ENCODE data around the gene POMGNT2. TPM values are rescaled to one million over a fixed set of nuclear protein-coding genes. Genes with fewer than 3 reads are reported as not detected.
"Not testable (repeated sequence)": the region's sequence is repeated elsewhere in the genome, so short reads cannot be mapped to it uniquely, and the experiment has no call there.

The POMGNT2 gene
- total and polyA plus RNA-seq, 2 donors = 15.6 to 39.8 TPM

DNA sequence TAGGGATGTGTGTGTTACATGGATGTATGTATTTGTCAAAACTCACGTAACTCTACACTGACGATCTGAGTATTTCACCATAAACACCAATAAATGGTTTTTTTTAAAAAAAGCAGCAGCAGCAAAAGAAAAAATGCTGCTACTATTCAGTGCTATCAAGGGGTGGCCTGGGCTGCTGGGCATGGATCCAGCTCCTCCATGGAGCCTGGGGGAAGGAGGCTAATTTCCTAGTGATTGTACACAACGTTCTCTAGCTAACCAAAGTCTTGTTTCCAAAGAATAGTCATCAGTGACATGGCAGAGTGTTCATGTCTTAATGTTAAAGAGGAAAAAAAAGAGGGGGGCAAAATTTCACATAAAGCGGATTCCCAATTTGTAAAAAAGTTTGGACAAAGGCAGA is 29.0 kb downstream of the POMGNT2 start:
- no peak for DNase-seq (ENCODE audit: extremely low spot score)
- H3K27ac ChIP-seq (ENCODE audit: low read depth) = no peak overlapping the region
- 66% methylated on average over 4 of the region's 4 CpGs for WGBS
- no peaks in the 10 kb centered on the region for H3K4me1 ChIP-seq (ENCODE audit: insufficient read depth)
- no peaks in the 10 kb centered on the region for H3K36me3 ChIP-seq (ENCODE audit: insufficient read depth)
- H3K4me3 ChIP-seq (ENCODE audit: low read depth, low read length) = no peak overlapping the region

DNA sequence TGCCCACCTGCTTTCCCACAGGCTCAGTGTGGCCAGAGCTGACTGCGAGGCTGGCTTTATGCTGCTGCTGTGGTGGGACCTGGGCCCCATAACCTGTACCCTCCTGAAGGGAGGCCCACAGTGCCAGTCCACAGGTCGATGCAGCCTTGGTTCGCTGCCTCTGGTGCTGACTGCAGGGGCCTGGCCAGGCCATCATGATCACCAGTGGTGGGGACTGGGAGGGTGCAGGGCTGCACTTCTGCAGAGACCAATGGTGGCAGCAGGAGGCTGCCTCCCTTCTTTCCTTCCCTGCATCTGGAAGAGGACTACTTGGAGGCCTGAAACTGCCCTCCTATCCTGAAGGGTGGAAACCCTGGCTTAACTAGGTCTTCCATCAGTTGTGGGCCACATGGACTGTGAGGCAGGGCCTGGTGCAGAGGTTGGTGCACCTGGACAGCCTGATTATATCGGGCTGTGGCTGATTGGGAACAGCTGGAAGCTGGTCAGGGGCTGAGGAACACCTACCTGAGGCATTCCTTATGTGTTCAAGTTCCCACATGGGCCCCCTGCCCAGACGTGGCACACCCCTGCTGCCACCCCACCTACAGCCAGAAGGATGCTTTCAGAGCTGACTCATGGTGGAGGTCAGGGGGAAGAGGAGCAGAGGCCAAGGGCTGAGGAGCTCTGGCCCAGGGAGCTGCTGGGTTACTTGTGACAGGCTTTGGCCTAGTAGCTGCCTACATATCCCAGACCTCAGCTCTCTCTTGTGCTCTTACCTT is 29.8 kb downstream of the POMGNT2 start:
- no peak overlapping the region for H3K27ac ChIP-seq (ENCODE audit: low read depth)
- no peaks in the 10 kb centered on the region for H3K4me1 ChIP-seq (ENCODE audit: insufficient read depth)
- DNase-seq (ENCODE audit: extremely low spot score) = no peak
- H3K4me3 ChIP-seq (ENCODE audit: low read depth, low read length) = no peak overlapping the region
- WGBS = 72% methylated on average over 5 of the region's 5 CpGs
- no peaks in the 10 kb centered on the region for H3K36me3 ChIP-seq (ENCODE audit: insufficient read depth)

GRCh38 chr3:43074901-43075689 is 30.8 kb downstream of the POMGNT2 start:
- WGBS = 90% methylated on average over 5 of the region's 5 CpGs
- no peak overlapping the region for H3K27ac ChIP-seq (ENCODE audit: low read depth)

DNA sequence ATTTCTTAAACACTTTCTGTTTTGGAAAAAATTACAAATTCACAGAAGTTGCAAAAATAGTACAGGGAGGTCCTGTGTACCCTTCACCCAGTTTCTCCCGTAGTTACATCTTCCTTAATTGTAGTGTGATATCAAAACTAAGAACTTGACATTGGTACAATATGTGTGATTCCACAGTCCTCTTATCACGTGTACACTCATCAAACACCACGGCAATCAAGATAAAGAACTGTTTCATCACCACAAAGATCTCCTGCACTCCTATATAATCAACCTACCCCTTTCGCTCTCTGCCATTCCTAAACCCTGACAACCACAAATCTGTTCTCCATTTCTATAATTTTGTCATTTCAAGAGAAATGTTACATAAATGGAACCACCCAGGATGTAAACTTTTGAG is 31.4 kb downstream of the POMGNT2 start:
- 65% methylated on average over 4 of the region's 4 CpGs for WGBS
- no peak overlapping the region for H3K27ac ChIP-seq (ENCODE audit: low read depth)
- no peaks in the 10 kb centered on the region for H3K36me3 ChIP-seq (ENCODE audit: insufficient read depth)
- no peak overlapping the region for H3K4me3 ChIP-seq (ENCODE audit: low read depth, low read length)
- DNase-seq (ENCODE audit: extremely low spot score) = no peak
- H3K4me1 ChIP-seq (ENCODE audit: insufficient read depth) = no peaks in the 10 kb centered on the region

More at GRCh38 chr3:43074901-43075689, 30.8 kb downstream of the POMGNT2 start:
- Histone ChIP-seq H3K36me3 (ENCODE audit: insufficient read depth) (no peaks in the 10 kb centered on the region), H3K4me1 (ENCODE audit: insufficient read depth) (no peaks in the 10 kb centered on the region), H3K4me3 (ENCODE audit: low read depth, low read length) (no peak overlapping the region)
- no peak for DNase-seq (ENCODE audit: extremely low spot score)

- H3K27ac ChIP-seq (ENCODE audit: low read depth) = no peak overlapping the region
- no peak for DNase-seq (ENCODE audit: extremely low spot score)
- H3K4me3 ChIP-seq (ENCODE audit: low read depth, low read length) = no peak overlapping the region
- H3K4me1 ChIP-seq (ENCODE audit: insufficient read depth) = no peaks in the 10 kb centered on the region
- no peaks in the 10 kb centered on the region for H3K36me3 ChIP-seq (ENCODE audit: insufficient read depth)
- WGBS = 81% methylated on average over 5 of the region's 5 CpGs
Measured at GRCh38 chr3:43073836-43074220, 32.1 kb downstream of the POMGNT2 start.

DNA sequence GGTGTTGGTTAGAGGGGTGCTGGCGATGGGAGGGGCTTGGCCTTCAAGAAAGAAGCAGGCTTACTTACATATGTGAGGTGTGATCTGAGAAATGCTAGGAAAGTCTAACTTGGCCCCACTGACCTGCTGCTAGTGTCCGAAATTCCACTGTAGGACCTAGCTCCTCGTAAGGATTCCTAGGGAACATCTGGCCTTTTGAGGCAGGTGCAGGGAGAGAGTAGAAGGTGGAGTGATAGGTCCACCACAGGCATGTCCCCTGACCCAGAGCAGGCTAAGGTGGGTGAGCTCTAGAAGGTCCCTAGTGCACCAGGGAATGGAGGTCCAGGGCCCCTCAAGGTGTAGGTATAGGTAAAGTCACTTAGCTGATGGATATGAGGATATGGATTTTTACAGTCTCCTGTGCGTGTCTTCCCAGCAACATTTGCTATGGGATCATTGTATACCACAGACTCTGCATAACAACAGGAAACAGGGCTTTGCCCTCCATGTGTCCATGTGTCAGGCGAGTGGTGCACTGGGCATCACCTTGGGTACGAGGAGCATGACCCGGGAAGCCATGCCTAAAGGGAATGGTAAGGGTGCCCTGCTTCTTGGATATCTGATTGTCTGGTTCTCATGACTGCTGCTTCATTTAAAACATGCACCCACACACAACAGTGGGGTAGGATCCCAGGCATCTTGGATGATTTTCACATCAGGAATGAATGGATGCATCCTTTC is 32.6 kb downstream of the POMGNT2 start:
- 89% methylated on average over 7 of the region's 7 CpGs for WGBS
- Histone ChIP-seq H3K27ac (ENCODE audit: low read depth) (no peak overlapping the region), H3K4me1 (ENCODE audit: insufficient read depth) (no peaks in the 10 kb centered on the region), H3K4me3 (ENCODE audit: low read depth, low read length) (no peak overlapping the region), H3K36me3 (ENCODE audit: insufficient read depth) (no peaks in the 10 kb centered on the region)
- no peak for DNase-seq (ENCODE audit: extremely low spot score)

GRCh38 chr3:43072361-43072760 is 33.5 kb downstream of the POMGNT2 start:
- no peak for DNase-seq (ENCODE audit: extremely low spot score)
- WGBS = 90% methylated on average over 4 of the region's 4 CpGs
- Histone ChIP-seq H3K27ac (ENCODE audit: low read depth) (no peak overlapping the region), H3K4me3 (ENCODE audit: low read depth, low read length) (no peak overlapping the region), H3K4me1 (ENCODE audit: insufficient read depth) (no peaks in the 10 kb centered on the region), H3K36me3 (ENCODE audit: insufficient read depth) (no peaks in the 10 kb centered on the region)

GRCh38 chr3:43071313-43071893 is 34.5 kb downstream of the POMGNT2 start:
- 63% methylated on average over 7 of the region's 7 CpGs for WGBS
- H3K27ac ChIP-seq (ENCODE audit: low read depth) = no peak overlapping the region

DNA sequence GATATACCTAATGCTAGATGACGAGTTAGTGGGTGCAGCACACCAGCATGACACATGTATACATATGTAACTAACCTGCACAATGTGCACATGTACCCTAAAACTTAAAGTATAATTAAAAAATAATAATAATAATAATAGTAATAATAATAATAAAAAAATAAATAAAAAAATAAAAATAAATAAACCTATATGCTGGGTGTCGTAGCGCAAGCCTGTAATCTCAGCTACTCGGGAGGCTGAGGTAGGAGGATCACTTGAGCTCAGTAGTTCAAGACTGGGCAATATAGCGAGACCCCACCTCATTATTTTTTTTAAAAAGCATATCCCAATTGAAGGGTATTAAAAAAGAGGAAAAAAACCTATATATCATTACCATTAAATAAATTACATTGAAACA is 35.2 kb downstream of the POMGNT2 start:
- DNase-seq (ENCODE audit: extremely low spot score); H3K4me3 ChIP-seq (ENCODE audit: low read depth, low read length); H3K36me3 ChIP-seq (ENCODE audit: insufficient read depth); H3K4me1 ChIP-seq (ENCODE audit: insufficient read depth); H3K27ac ChIP-seq (ENCODE audit: low read depth): not testable (repeated sequence)
- 97% methylated on average over 4 of the region's 5 CpGs for WGBS

More at GRCh38 chr3:43071313-43071893, 34.5 kb downstream of the POMGNT2 start:
- Histone ChIP-seq H3K4me3 (ENCODE audit: low read depth, low read length) (no peak overlapping the region), H3K4me1 (ENCODE audit: insufficient read depth) (no peaks in the 10 kb centered on the region), H3K36me3 (ENCODE audit: insufficient read depth) (no peaks in the 10 kb centered on the region)
- DNase-seq (ENCODE audit: extremely low spot score) = no peak

DNA sequence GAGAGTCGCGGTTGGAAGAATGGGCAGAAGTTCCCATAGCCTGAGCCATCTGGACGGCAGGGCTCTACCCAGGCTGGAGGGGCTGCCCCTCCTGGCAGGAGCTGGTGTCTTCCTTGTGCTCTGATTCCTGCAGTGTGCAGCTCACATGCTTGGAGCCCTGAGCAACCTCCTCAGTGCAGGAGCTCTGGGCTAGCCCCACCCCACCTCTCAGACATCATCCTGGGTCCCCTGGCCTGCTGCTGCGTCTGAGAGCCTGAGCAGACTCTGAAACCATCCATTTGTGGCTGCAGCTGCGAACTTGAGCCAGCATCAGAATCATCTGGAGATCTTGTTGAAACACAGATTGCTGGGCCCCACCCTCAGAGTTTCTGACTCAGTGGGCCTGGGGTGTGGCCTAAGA is 42.8 kb downstream of the POMGNT2 start:
- Histone ChIP-seq H3K4me3 (ENCODE audit: low read depth, low read length) (no peak overlapping the region), H3K27ac (ENCODE audit: low read depth) (no peak overlapping the region), H3K4me1 (ENCODE audit: insufficient read depth) (no peaks in the 10 kb centered on the region), H3K36me3 (ENCODE audit: insufficient read depth) (no peaks in the 10 kb centered on the region)
- no peak for DNase-seq (ENCODE audit: extremely low spot score)
- 72% methylated on average over 5 of the region's 5 CpGs for WGBS

DNA sequence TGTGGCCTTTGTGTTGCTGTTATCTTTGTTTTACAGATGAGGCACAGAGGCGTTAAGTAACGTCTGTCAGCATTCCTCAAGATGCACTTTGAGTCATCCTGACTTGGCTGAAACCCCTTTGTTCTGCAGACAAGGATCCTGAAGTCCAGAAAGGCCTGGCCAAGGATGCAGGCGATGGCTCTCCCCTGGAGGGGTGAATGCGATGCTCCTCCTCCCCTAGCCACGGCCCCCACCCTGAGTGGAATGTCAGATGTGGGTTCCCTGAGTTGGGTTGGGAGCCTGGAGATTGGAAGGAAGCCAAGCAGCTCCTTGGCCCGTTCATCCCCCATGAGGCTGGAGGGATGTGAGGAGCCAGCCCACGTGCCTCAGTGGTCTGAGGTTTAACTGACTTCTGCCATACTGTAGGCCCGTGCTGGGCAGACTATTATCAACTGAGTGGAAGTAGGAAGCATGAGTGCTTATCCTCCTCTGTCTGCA is 43.3 kb downstream of the POMGNT2 start:
- H3K4me3 ChIP-seq (ENCODE audit: low read depth, low read length) = no peak overlapping the region
- WGBS = 48% methylated on average over 8 of the region's 8 CpGs
- no peaks in the 10 kb centered on the region for H3K36me3 ChIP-seq (ENCODE audit: insufficient read depth)
- H3K4me1 ChIP-seq (ENCODE audit: insufficient read depth) = no peaks in the 10 kb centered on the region
- no peak for DNase-seq (ENCODE audit: extremely low spot score)
- H3K27ac ChIP-seq (ENCODE audit: low read depth) = no peak overlapping the region

DNA sequence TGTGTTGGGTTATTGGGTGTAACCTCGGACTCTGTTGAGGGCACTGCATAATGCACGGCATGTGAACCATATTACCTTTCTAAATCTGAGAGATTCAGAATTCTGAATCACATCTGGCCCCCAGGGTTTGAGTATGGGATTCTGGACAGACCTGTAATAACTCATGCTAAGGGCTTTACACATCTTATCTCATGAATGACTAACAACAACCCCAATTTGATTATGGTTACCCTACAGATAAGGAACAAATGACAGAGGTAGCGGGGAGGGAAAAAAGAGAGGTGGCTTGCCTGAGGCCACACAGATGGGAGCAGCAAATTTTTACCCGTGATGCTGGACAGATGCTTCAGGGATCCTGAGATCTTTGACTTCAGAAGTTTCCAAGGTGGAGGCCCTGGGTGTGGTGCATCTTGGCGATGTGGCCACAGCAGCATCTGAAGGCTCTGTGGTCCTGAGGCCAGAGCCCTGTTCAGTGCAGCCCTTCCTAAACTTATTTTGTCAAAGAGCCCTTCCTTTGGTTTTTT is 43.8 kb downstream of the POMGNT2 start:
- Histone ChIP-seq H3K36me3 (ENCODE audit: insufficient read depth) (no peaks in the 10 kb centered on the region), H3K4me3 (ENCODE audit: low read depth, low read length) (no peak overlapping the region), H3K4me1 (ENCODE audit: insufficient read depth) (no peaks in the 10 kb centered on the region), H3K27ac (ENCODE audit: low read depth) (no peak overlapping the region)
- DNase-seq (ENCODE audit: extremely low spot score) = no peak
- WGBS = 85% methylated on average over 5 of the region's 5 CpGs

Data from urinary bladder (tissue), 4 donors.